ENCODE measurements around the gene DNM1L. TPM values are rescaled to one million over a fixed set of nuclear protein-coding genes. Genes with fewer than 3 reads are reported as not detected.
A peak's percentile ranks its signal among the peaks of the same experiment; 100 is the strongest.

Gene DNM1L
- total and polyA plus RNA-seq, 10 of the 15 experiments (the other 5 are each of a cell fraction or from before 2014, with no cell fraction given) = 23.1 to 201 (median 63.9) TPM

GRCh38 chr12:32755051-32755653 lies 76.1 kb downstream of the DNM1L start (continued):
- TF ChIP-seq ESRRA (IDR thresholded peaks at IDR 0.05; ENCODE audit: low read length) (no peak), SRF (IDR thresholded peaks at IDR 0.05; ENCODE audit: low read depth in 2 of 2, low read length in 2 of 2) (no peak), ZSCAN29 (IDR thresholded peaks at IDR 0.05) (no peak), ATF2 (IDR thresholded peaks at IDR 0.05; ENCODE audit: low read length) (no peak), NBN (IDR thresholded peaks at IDR 0.05) (peak; percentile 49; the same call in 1 of the 2 replicates), RUNX3 (IDR thresholded peaks at IDR 0.05; ENCODE audit: low read length) (no peak), RCOR1 (conservative IDR thresholded peaks at IDR 0.05; ENCODE audit: low read depth, low read length) (no peak), CHD2 (IDR thresholded peaks at IDR 0.05; ENCODE audit: borderline replicate concordance, low read depth, low read length) (0 out of 2 replicates have a peak, but pooled peaks have one; percentile 16), YBX1 (IDR thresholded peaks at IDR 0.05) (no peak), BACH1 (IDR thresholded peaks at IDR 0.05; ENCODE audit: borderline replicate concordance) (no peak), RFX5 (IDR thresholded peaks at IDR 0.05; ENCODE audit: low read depth, low read length) (no peak), PAX5 (IDR thresholded peaks at IDR 0.05; ENCODE audit: borderline replicate concordance, low read depth, low read length) (no peak; the same call in 1 of the 2 replicates), WRNIP1 (IDR thresholded peaks at IDR 0.05; ENCODE audit: borderline replicate concordance, low read depth, low read length) (no peak), SP1 (IDR thresholded peaks at IDR 0.05; ENCODE audit: low read depth, low read length) (no peak), EP300 (IDR thresholded peaks at IDR 0.05; ENCODE audit: borderline replicate concordance in 1 of 2, control insufficient read depth in 1 of 2, low read depth in 2 of 2, low read length in 2 of 2) (no peak), BCL11A (IDR thresholded peaks at IDR 0.05; ENCODE audit: low read depth, low read length) (peak; percentile 48; the same call in 1 of the 2 replicates), ATF3 (IDR thresholded peaks at IDR 0.05; ENCODE audit: borderline replicate concordance, extremely low read depth, low read depth, low read length) (no peak), NR2F1 (conservative IDR thresholded peaks at IDR 0.05) (0 out of 2 replicates have a peak, but pooled peaks have one; percentile 39), PBX3 (IDR thresholded peaks at IDR 0.05; ENCODE audit: insufficient replicate concordance, low read depth, low read length) (no peak), MTA2 (IDR thresholded peaks at IDR 0.05; ENCODE audit: low read depth) (no peak)
- TF ChIP-seq, protein P1, sequence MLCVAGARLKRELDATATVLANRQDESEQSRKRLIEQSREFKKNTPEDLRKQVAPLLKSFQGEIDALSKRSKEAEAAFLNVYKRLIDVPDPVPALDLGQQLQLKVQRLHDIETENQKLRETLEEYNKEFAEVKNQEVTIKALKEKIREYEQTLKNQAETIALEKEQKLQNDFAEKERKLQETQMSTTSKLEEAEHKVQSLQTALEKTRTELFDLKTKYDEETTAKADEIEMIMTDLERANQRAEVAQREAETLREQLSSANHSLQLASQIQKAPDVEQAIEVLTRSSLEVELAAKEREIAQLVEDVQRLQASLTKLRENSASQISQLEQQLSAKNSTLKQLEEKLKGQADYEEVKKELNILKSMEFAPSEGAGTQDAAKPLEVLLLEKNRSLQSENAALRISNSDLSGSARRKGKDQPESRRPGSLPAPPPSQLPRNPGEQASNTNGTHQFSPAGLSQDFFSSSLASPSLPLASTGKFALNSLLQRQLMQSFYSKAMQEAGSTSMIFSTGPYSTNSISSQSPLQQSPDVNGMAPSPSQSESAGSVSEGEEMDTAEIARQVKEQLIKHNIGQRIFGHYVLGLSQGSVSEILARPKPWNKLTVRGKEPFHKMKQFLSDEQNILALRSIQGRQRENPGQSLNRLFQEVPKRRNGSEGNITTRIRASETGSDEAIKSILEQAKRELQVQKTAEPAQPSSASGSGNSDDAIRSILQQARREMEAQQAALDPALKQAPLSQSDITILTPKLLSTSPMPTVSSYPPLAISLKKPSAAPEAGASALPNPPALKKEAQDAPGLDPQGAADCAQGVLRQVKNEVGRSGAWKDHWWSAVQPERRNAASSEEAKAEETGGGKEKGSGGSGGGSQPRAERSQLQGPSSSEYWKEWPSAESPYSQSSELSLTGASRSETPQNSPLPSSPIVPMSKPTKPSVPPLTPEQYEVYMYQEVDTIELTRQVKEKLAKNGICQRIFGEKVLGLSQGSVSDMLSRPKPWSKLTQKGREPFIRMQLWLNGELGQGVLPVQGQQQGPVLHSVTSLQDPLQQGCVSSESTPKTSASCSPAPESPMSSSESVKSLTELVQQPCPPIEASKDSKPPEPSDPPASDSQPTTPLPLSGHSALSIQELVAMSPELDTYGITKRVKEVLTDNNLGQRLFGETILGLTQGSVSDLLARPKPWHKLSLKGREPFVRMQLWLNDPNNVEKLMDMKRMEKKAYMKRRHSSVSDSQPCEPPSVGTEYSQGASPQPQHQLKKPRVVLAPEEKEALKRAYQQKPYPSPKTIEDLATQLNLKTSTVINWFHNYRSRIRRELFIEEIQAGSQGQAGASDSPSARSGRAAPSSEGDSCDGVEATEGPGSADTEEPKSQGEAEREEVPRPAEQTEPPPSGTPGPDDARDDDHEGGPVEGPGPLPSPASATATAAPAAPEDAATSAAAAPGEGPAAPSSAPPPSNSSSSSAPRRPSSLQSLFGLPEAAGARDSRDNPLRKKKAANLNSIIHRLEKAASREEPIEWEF (IDR thresholded peaks at IDR 0.05; ENCODE audit: insufficient replicate concordance, low read depth, low read length) = no peak
- TF ChIP-seq, protein P2, sequence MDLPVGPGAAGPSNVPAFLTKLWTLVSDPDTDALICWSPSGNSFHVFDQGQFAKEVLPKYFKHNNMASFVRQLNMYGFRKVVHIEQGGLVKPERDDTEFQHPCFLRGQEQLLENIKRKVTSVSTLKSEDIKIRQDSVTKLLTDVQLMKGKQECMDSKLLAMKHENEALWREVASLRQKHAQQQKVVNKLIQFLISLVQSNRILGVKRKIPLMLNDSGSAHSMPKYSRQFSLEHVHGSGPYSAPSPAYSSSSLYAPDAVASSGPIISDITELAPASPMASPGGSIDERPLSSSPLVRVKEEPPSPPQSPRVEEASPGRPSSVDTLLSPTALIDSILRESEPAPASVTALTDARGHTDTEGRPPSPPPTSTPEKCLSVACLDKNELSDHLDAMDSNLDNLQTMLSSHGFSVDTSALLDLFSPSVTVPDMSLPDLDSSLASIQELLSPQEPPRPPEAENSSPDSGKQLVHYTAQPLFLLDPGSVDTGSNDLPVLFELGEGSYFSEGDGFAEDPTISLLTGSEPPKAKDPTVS (IDR thresholded peaks at IDR 0.05; ENCODE audit: low read depth, low read length) = no peak

Measured in GM12878 (cell line).